NCI-H82 treated with DMSO at 0.1 percent for 48 hours (cell line): Measurements from ENCODE around the gene STRIT1.
"Not testable (repeated sequence)": the region's sequence is repeated elsewhere in the genome, so short reads cannot be mapped to it uniquely, and the experiment has no call there.

Experiments
- DNase-seq: peaks from one replicate; lab custom pipeline; 2025; ENCODE audit not compliant: unreplicated experiment; lab: John Stamatoyannopoulos, UW

The STRIT1 gene

DNA sequence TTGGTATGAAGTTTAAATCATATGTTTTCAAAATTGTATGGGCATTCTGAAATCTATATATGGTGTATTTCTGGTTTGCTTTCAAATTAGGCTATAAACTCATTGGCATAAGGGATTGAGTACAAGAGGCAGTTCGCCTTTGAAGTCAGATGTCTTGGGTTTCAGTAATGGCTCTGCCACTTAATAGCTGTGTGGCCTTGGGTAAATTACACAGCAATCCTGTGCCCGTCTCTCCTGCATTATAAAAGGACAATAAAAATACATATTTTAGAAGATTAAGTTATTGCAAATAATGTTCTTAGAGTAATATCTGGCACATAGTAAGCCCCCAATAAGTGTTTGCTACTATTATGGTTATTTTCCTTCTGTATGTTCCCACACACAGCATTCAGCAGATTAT, 20.4 kb upstream of the STRIT1 start:
- no peak for DNase-seq

DNA sequence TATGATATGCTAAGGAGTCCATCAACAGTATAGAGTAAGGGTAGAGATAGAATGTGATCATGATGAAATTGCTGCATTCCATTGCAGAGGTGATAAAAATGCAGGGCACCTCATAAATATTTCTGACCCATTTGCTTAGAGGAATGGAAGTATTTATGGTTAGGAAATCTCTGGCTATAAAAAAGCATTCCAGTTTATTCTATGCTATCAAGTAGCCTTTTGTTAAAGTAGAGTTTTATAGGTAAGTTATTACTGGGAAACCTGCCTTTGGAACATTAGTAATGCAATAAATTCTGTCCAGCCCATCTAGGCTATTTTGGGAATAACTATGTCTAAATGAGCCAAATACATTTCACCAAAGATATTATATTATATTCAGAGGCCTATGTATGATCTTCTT, 19.8 kb upstream of the STRIT1 start:
- no peak for DNase-seq

DNA sequence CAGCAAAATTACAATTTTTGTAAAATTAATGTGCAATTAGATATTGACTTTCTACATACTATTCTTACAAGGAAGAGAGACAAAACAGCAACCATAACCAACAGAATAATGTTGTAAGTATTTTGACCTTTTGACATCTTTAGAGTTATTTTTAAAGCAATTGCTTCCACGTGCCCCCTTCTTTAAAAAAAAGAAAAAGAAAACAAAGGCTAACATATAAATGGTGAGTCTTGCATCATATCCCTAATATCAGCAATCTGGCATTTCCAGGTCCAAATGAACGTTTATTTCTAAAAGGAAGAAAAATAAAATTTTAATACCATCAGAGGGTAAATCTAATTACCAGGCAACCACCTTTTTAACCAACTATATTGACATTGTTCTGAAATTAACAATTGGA, 19.3 kb upstream of the STRIT1 start:
- no peak for DNase-seq

DNA sequence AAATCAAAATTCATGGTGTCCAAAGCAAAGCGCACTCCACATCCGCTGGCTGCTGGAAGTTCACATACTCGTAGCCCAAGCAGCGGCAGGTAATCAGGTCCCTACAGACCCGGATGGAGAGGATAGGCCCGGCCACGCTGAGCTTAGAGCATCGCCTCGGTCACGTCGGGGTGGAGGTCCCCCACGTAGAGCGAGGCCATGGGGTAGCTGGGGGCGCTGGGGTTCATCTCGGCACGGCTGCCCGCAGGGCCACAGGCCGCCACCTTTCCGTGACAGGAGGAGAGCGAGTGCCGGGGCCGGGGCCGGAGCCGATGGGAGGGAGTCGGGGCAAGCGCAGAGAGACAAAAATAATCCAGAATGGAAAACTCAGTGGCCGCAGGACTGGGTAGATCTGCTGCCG, 16.1 kb upstream of the STRIT1 start:
- no peak for DNase-seq

DNA sequence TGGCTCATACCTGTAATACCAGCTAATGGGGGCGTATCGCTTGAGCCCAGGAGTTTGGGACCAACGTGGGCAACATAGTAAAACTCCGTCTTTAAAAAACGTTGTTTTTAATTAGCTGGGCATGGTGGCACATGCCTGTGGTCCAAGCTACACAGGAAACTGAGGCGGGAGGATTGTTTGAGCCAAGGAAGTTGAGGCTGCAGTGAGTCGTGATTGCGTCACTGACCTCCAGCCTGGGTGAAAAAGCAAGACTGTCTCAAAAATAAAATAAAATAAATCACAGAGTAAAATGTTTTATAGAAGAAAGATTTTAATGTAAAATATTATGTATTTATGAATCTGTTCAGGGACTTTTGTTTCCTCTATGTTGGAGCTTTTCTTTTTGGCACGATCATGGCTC, 15.3 kb upstream of the STRIT1 start:
- no peak for DNase-seq

DNA sequence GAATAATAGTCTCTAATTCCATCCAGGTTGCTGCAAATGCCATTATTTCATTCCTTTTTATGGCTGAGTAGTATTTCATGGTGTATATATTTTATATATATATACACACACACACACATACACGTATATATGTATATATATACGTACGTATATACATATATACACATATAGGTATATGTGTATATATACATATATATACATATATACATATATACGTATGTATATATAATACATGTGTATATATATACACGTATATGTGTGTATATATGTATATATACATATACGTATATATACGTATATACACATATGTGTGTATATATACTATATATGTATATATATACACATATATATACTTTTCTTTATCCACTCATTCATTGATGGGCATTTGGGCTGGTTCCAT, 13.7 kb upstream of the STRIT1 start:
- no peak for DNase-seq

DNA sequence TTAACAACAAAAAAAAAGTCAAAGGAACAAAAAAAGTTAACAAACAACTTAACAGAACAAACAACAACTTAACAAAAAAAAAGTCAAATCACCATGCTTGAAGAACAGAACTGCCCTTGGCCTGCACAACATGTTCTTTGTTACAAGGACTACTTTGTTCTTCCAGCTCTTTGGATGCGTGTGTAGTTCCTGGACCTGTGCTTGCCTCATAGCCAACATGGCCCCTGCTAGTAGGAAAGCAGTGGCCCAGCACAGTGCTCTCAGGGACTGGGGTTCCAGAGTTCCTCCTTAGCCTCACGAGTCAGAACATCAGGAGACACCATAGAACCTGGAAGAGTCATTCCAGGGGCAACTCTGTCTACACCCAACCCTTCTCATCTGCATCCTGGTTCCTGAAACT, 10.9 kb upstream of the STRIT1 start:
- DNase-seq: no peak

DNA sequence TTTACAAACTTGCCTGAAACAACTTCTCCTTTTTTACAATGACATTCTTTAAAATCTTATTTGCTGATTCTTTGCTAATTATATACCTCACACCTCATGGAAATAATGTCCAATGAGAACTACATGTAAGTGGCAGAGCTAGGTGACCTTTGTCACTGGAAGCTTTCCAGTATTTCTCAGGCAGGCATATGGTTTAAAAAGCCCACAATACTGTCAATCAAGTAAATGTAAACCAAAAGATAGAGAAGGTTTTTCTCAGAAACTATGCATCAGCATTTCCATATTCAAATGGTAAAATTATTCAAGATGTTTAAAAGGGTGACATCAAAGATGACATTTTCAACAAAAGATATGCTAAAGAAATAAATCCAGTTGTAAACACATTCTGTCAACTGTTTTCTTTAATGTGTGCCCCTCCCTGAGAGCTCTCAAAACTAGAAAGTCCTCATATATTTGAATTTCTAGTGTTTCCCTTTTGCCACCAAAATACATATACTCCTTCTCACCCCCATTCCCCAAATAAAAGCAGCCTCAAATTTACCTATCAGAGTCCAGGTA, 10.1 kb upstream of the STRIT1 start:
- DNase-seq: no peak

DNA sequence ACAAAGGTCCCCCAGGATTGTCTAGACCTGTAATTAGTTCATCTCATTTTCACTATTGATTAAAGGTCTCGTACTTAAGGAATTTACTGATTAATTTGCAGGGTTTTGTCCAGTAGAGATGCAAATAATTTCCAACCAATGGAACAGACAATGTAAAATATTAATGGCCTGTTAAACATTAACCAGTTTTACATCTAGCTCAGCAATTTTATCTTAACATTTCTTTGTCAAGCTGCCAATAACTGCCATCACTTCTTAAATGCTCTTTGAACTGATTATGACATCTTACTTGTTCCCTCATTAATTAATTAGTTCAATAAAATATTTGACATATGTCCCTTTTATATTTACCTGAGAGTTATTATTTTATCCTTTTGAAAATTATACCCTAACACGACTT, 9.4 kb upstream of the STRIT1 start:
- no peak for DNase-seq

DNA sequence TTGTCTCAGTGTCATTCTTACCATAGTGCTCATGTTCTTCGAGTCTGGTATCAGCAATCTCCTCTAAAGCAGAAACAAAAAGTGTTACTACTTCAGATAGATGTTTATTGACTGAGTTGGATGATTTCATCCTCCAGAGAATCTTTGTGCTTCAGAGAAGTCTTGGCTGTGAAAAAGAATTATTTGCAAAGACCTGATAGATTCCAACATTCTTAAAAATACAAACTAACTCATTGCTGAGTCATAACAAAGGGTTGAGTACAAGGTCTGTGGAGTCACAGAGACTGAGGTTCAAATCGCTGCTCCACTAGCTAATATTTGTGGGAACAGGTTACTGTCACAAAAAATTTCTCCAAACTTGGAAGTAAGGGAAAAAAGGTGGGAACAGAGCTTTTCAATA, 9.0 kb upstream of the STRIT1 start:
- DNase-seq: no peak

DNA sequence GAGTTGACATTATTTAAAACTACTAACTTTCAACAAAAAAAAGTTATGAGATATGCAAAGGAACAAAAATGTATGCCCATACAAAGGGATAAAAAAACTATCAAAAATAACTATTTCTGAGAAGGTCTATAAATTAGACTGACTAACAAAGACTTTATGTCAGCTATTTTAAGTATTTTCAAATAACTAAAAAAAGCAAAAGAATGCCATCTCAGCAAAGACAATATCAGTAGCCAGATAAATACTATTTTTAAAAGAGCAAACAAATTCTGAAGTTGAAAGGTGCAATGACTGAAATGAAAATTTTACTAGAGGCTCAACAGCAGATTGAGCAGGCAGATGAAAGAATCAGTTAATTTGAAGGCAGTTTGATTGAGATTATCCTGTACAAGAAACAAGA, 3.6 kb upstream of the STRIT1 start:
- no peak for DNase-seq

DNA sequence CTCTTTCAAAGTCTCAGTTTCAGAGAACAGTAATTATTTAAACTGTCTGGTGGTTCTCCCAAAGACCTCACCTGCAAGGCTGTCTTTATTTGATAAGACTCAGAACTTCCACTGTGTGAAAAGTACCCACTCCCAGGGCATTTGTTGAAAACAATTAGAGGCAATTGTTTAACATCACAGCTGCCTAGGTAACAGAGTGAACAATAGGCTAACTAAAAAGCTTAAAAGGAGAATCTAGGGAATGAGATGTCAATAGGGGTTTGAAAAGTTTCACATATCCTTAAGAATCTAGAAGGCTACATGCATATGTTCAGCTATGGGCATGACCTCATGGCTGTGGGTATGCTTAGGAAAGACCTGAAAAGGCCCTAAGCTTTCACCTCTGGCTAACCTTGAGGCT, 2.9 kb upstream of the STRIT1 start:
- DNase-seq: no peak

DNA sequence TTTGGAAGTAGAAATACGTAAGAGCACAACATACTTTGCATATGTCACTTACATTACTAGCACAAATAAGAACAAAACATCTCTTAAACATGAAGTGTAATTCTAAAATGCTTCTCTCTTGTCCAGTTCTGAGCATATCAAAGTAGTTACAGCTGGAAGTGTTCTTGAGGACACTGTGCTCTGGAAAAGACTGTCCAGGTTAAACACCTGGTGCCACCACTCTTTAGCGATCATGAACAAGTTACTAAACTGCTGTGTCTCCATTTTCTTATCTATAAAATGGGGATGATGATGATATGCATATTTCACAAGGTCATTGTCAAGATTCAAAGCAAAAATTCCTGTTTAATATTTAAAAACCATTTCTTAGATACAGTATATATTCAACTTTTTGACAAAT, 790 bp downstream of the STRIT1 start:
- no peak for DNase-seq

DNA sequence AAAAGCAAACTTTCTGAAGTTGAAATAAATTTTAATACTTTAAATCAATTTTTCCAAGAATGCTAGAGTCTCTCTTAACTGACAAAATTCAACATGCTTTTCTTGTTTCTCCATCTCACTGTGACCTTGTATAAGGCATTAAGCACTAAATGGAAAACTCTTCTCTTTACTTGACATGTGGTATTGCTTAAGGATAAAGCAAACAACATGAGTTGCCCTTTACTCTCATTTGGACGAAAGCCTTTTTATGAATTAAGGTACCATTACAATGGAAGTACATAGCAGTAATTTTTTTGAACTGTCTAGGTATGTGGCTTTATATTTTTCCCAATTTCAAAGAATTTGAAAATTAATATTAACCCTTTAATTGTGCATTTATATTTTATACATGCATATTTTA, 1.4 kb downstream of the STRIT1 start:
- no peak for DNase-seq

DNA sequence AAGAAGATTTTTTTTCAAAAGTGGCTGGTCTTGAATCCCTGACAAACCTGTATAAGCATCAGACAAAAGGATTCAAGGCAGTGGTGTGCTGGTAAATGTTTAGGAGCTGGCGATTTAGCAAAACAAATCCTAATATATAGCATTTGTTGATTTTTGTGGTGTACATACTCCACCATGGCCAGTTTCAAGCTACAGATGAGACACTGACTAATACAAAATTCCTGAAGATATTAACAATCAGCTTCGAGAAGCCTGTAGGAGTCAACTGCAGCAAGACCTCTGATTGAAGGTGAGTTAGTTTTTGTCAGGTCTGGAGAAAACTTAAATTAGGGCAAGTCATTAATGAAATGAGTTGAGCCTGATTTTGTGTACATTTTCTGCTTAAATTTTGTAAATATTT, 6.7 kb downstream of the STRIT1 start:
- DNase-seq: no peak

DNA sequence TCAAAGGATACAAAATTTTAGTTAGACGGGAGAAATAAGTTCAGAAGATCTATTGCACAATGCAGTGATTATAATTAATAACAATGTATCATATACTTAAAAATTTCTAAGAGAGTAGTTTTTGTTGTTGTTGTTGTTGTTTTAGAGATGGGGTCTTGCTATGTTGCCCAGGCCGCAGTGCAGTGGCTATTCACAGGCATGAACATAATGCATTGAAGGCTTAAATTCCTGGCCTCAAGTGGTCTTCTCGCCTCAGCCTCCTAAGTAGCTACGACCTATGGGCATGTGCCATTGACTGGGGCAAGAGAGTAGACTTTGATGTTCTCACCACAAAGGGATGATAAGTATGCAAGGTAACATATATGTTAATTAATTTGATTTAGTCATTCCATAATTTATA, 7.5 kb downstream of the STRIT1 start:
- DNase-seq: no peak

DNA sequence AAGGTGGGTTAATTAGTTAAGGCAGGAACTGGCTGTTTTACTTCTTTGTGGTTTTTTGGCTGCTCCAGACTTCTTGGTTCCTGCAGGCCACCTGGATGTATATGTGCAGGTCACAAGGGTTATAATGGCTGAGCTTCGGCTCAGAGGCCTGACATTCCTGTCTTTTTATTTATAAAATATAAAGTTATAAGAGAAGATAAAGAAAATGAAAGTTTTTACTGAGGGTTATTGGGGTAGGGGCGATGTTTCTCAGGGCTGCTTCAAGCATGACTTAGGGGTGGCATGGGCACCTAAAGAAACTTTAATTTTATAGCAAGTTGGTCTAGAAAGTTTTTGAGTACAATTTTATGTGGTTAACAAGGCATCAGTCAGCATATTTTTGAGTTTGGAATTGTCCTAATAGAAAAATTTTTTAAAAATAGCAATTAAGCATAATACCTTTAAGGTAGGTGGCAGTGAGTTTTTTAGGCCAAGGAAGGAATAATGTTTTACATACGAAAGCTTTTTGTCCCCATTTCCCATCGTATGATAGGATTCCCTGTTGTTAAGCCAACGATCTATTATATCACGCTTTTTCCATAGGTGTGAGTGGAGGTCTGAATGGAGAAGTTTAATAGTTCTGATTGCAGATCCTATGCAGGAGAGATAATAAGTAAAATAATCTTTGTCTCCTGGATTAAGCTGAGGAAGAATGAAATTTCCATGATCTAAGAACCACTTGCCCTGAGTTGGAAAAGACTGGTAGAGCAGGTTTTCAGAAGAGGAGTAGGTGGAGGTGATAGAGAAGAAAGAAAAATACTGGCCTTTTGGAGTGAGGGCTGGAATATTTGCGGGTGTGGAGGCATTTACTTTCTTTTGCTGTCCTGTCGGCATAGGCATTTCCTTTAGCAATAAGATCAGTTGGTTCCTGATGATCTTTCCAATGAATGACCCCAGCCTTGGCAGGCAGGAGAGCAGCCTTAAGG, 10.1 kb downstream of the STRIT1 start:
- no peak for DNase-seq

DNA sequence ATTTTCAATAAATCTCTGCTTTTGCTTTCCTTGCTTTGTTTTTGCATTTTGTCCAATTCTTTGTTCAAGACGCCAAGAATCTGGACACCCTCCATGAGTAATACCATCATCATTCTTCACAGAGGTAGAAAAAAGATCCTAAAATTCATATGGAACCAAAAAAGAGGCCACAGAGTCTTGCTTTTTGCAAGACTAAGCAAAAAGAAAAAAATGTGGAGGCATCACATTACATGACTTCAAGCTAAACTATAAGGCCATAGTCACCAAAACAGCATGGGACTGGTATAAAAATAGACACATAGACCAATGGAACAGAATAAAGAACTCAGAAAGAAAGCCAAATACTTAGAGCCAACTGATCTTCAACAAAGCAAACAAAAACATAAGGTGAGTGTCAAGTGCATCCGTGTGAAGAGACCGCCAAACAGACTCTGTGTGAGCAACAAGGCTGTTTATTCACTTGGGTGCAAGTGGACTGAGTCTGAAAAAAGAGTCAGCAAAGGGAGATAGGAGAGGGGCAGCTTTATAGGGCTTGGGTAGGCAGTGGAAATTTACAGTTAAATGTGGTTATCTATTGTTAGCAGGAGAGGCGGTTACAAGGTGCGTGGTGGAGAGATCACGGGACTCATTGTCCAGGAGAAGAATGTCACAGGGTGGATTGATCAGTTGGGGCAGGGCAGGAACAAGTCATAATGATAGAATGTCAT, 10.9 kb downstream of the STRIT1 start:
- DNase-seq: no peak

DNA sequence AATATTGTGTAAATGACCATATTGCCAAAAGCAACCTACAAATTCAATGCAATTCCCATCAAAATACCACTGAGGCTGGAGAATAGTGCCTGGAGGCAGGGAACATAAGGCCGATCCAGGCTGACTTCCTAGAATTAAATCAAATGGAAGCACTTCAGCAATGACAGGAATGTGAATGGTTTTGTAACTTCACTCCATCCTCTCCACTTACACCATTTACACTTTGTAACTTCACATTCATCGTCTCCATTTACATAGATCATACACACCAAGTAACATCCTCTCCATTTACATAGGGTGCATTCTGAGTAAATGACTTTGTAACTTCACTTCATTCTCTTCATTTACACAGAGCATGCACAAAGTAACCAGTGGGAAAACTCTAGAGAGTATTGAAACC, 11.6 kb downstream of the STRIT1 start:
- DNase-seq: no peak

DNA sequence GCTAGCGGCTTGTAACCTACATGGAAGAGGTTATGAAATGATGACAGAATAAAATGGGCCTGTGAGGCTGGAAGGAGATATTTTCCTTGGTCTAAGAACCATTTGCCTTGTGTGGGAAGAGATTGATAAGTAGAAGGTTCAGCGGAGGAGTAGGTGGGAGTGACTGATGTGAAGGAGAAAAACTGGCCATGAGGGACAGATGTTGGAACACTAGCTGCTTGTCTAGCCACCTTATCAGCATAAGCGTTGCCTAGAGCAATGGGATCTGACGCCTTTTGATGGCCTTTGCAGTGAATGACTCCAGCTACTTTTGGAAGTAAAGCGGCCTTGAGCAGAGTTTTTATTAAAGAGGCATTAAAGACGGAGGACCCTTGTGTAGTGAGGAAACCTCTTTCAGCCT, 17.4 kb downstream of the STRIT1 start:
- not testable (repeated sequence) for DNase-seq

DNA sequence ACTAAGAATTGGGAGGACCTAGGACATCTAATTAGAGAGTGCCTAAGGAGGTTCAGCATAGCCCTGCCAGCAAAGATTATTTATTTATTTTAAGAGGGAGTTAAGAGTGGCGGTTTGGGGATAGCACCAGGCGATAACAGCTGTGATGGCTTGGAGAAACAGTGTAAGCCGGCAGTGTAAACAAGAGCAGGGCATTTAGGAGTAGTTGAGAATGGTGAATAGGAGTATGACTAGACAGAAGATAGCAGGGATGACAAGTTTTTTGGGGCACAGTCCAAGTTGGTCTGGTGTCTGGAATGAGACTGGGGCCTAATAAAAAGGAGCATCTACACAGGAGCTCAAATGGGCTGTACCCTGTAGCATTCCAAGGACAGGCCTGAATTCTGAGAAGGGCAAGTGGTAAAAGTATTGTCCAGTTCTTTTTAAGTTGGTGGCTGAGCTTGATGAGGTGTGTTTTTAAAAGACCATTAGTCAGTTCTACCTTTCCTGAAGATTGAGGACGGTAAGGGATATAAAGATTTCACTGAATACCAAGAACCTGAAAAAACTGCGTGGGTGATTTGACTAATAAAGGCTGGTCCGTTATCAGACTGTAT, 18.2 kb downstream of the STRIT1 start:
- DNase-seq: not testable (repeated sequence)

DNA sequence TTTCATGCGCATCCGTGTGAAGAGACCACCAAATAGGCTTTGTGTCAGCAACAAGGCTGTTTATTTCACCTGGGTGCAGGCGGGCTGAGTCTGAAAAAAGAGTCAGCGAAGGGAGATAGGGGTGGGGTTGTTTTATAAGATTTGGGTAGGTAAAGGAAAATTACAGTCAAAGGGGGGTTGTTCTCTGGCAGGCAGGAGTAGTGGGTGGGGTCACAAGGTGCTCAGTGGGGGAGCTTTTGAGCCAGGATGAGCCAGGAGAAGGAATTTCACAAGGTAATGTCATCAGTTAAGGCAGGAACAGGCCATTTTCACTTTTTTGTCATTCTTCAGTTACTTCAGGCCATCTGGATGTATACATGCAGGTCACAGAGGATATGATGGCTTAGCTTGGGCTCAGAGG, 19.0 kb downstream of the STRIT1 start:
- not testable (repeated sequence) for DNase-seq
